Left cardiac atrium (tissue), 4 donors: ENCODE results near the gene ATG7. TPM values are rescaled to one million over a fixed set of nuclear protein-coding genes. Genes with fewer than 3 reads are reported as not detected.
A peak's percentile ranks its signal among the peaks of the same experiment; 100 is the strongest.
"Not testable (repeated sequence)": the region's sequence is repeated elsewhere in the genome, so short reads cannot be mapped to it uniquely, and the experiment has no call there.

ENCODE experiments used
- ATAC-seq, 2 donors: fragments of 200-7000 bp; cut with Tn5 transposase; one replicate each; pipeline ENCODE4 v1.9.1; 2020; ENCODE audit warnings: mild to moderate bottlenecking in 2 of 2, moderate library complexity in 2 of 2
- DNase-seq: peaks from one replicate; pipeline ENCODE4 v3.0.0-alpha.2; 2020
- intact Hi-C, 2 donors: fragments of 100-400 bp; cut with DNase I; formaldehyde crosslinking; loops; one replicate each; pipeline versions ENCODE4 v1.14.1 to v1.15.1; 2022 to 2023
- total RNA-seq, 2 donors: library from RNA; stranded (reverse); fragmentation: NEBNext Ultra II Directional; extraction: Animal tissue kit (Norgen Biotek cat#: 25700); gene quantifications; one replicate each; pipeline ENCODE4 v1.2.1, GENCODE V29; 2021
- donor health status: DM: no; HTN: yes; CAD: no.
- donor health status: DM: no; HTN: yes; CAD: no; lungs with severe emphysema.
- donor health status: DM: yes; HTN: yes; CAD: no.
- donor health status: Dilated cardiomyopathy.

ATG7 gene
- total RNA-seq, 2 donors from 2014 or later = 21.7 to 22.8 TPM

- intact Hi-C loops = no loop called here
- DNase-seq = no peak
- no peak for ATAC-seq
These were observed 121.2 kb downstream of the ATG7 start for GRCh38 chr3:11393401-11393800.

- ATAC-seq = no peak
- DNase-seq = no peak
- intact Hi-C loops = no loop called here
These were observed 122.2 kb downstream of the ATG7 start for GRCh38 chr3:11394392-11394791.

GRCh38 chr3:11400213-11400612 lies 128.0 kb downstream of the ATG7 start:
- DNase-seq (no peak), ATAC-seq (no peak)
- intact Hi-C loops = no loop called here

- intact Hi-C loops = no loop called here
These were observed 129.2 kb downstream of the ATG7 start for GRCh38 chr3:11401434-11401833.

GRCh38 chr3:11405323-11405722 lies 133.1 kb downstream of the ATG7 start:
- intact Hi-C loops = no loop called here
- ATAC-seq = no peak
- DNase-seq = no peak

More at GRCh38 chr3:11401434-11401833, 129.2 kb downstream of the ATG7 start:
- ATAC-seq (no peak), DNase-seq (no peak)

- intact Hi-C loops = no loop called here
- no peak for ATAC-seq
- DNase-seq = no peak
These were observed 135.4 kb downstream of the ATG7 start for GRCh38 chr3:11407644-11408043.

- ATAC-seq, DNase-seq, intact Hi-C loops: not testable (repeated sequence)
These were observed 136.2 kb downstream of the ATG7 start for GRCh38 chr3:11408324-11408859.

- intact Hi-C loops = no loop called here
- DNase-seq (no peak), ATAC-seq (no peak)
These were observed 138.4 kb downstream of the ATG7 start for GRCh38 chr3:11410564-11410963.

- no peak for ATAC-seq
- intact Hi-C loops = no loop called here
- no peak for DNase-seq
These were observed 139.8 kb downstream of the ATG7 start for GRCh38 chr3:11411956-11412355.

- intact Hi-C loops = no loop called here
- no peak for ATAC-seq
- DNase-seq = no peak
These were observed 140.9 kb downstream of the ATG7 start for GRCh38 chr3:11413071-11413470.

GRCh38 chr3:11415099-11415498 lies 142.9 kb downstream of the ATG7 start:
- intact Hi-C loops = no loop called here
- DNase-seq (no peak), ATAC-seq (no peak)

- intact Hi-C loops = no loop called here
- DNase-seq = no peak
- ATAC-seq = no peak
These were observed 147.9 kb downstream of the ATG7 start for GRCh38 chr3:11420066-11420465.

- intact Hi-C loops = no loop called here
- ATAC-seq (no peak), DNase-seq (no peak)
These were observed 150.1 kb downstream of the ATG7 start for GRCh38 chr3:11422291-11422690.

- intact Hi-C loops = no loop called here
- DNase-seq = no peak
- no peak for ATAC-seq
These were observed 151.7 kb downstream of the ATG7 start for GRCh38 chr3:11423868-11424267.

- DNase-seq (no peak), ATAC-seq (no peak)
- intact Hi-C loops = no loop called here
These were observed 152.1 kb downstream of the ATG7 start for GRCh38 chr3:11424277-11424676.

- no peak for ATAC-seq
- DNase-seq = no peak
- intact Hi-C loops = no loop called here
These were observed 158.0 kb downstream of the ATG7 start for GRCh38 chr3:11430207-11430606.

GRCh38 chr3:11430624-11431023 lies 158.4 kb downstream of the ATG7 start:
- ATAC-seq (no peak), DNase-seq (no peak)
- intact Hi-C loops = no loop called here

GRCh38 chr3:11431319-11431718 lies 159.1 kb downstream of the ATG7 start:
- ATAC-seq (no peak), DNase-seq (no peak)
- intact Hi-C loops = no loop called here

- ATAC-seq (peak; percentile 89 to 95), DNase-seq (peak; percentile 53)
- intact Hi-C loops = no loop called here
These were observed 161.9 kb downstream of the ATG7 start for GRCh38 chr3:11434017-11434526.

- intact Hi-C loops = no loop called here
- ATAC-seq = peak; percentile 32 to 43
These were observed 162.4 kb downstream of the ATG7 start for GRCh38 chr3:11434563-11435096.

GRCh38 chr3:11435440-11436165 lies 163.4 kb downstream of the ATG7 start:
- intact Hi-C loops = no loop called here

More at GRCh38 chr3:11434563-11435096, 162.4 kb downstream of the ATG7 start:
- no peak for DNase-seq

More at GRCh38 chr3:11435440-11436165, 163.4 kb downstream of the ATG7 start:
- DNase-seq (no peak), ATAC-seq (no peak)
